ENCODE results near the gene DNAL1.

Gene DNAL1

GRCh38 chr14:73678698-73679097 is 33.9 kb downstream of the DNAL1 start:
- no peak for DNase-seq (ENCODE audit: low read depth)
- no peak for TF ChIP-seq CTCF (IDR thresholded peaks at IDR 0.05; ENCODE audit: insufficient read depth, low read depth, low read length, missing control alignments)
- no peak overlapping the region for H3K4me3 ChIP-seq (ENCODE audit: low read length)

GRCh38 chr14:73680821-73681220 is 36.0 kb downstream of the DNAL1 start:
- DNase-seq (ENCODE audit: low read depth), result peak; percentile 60
- no peak for TF ChIP-seq CTCF (IDR thresholded peaks at IDR 0.05; ENCODE audit: insufficient read depth, low read depth, low read length, missing control alignments)
- H3K4me3 ChIP-seq (ENCODE audit: low read length), result no peak overlapping the region

GRCh38 chr14:73684627-73685026 is 39.8 kb downstream of the DNAL1 start:
- no peak for TF ChIP-seq CTCF (IDR thresholded peaks at IDR 0.05; ENCODE audit: insufficient read depth, low read depth, low read length, missing control alignments)
- no peak for DNase-seq (ENCODE audit: low read depth)
- H3K4me3 ChIP-seq (ENCODE audit: low read length), result no peak overlapping the region

- peak; percentile 49 for DNase-seq (ENCODE audit: low read depth)
- H3K4me3 ChIP-seq (ENCODE audit: low read length), result no peak overlapping the region
- no peak for TF ChIP-seq CTCF (IDR thresholded peaks at IDR 0.05; ENCODE audit: insufficient read depth, low read depth, low read length, missing control alignments)
Observed at GRCh38 chr14:73685328-73685727, 40.5 kb downstream of the DNAL1 start.

- TF ChIP-seq CTCF (IDR thresholded peaks at IDR 0.05; ENCODE audit: insufficient read depth, low read depth, low read length, missing control alignments), result no peak
- DNase-seq (ENCODE audit: low read depth), result no peak
- H3K4me3 ChIP-seq (ENCODE audit: low read length), result no peak overlapping the region
Observed at GRCh38 chr14:73686901-73687300, 42.1 kb downstream of the DNAL1 start.

- H3K4me3 ChIP-seq (ENCODE audit: low read length), result no peak overlapping the region
- no peak for TF ChIP-seq CTCF (IDR thresholded peaks at IDR 0.05; ENCODE audit: insufficient read depth, low read depth, low read length, missing control alignments)
- no peak for DNase-seq (ENCODE audit: low read depth)
Observed at GRCh38 chr14:73694083-73694482, 49.3 kb downstream of the DNAL1 start.

GRCh38 chr14:73695082-73695481 is 50.3 kb downstream of the DNAL1 start:
- no peak overlapping the region for H3K4me3 ChIP-seq (ENCODE audit: low read length)
- TF ChIP-seq CTCF (IDR thresholded peaks at IDR 0.05; ENCODE audit: insufficient read depth, low read depth, low read length, missing control alignments), result no peak
- DNase-seq (ENCODE audit: low read depth), result no peak
